Measurements from ENCODE around the gene CCDC85C. TPM values are rescaled to one million over a fixed set of nuclear protein-coding genes. Genes with fewer than 3 reads are reported as not detected.

The CCDC85C gene
- total RNA-seq, 1 experiment from 2014 or later, result 42.3 TPM

GRCh38 chr14:99461411-99462085 is 142.5 kb downstream of the CCDC85C start:
- no peak overlapping the region for H3K9ac ChIP-seq (ENCODE audit: low read length)
- peaks cover 5 to 29% of the 10 kb centered on the region in 2 experiments; a peak in 3 of 4 replicates for H3K36me3 ChIP-seq (ENCODE audit: control insufficient read depth in 1 of 2, insufficient read depth in 2 of 2, low read length in 2 of 2)
- H3K27me3 ChIP-seq (ENCODE audit: insufficient read depth, low read length), result no peaks in the 10 kb centered on the region
- no TSS peak for BruUV-seq (replicated peaks)
- no peak for ATAC-seq
- H4K20me1 ChIP-seq (ENCODE audit: insufficient read depth), result no peaks in the 10 kb centered on the region
- H3K79me2 ChIP-seq (ENCODE audit: insufficient read depth, low read length), result peaks cover 4% of the 10 kb centered on the region; the same call in 1 of the 2 replicates
- intact Hi-C loops (cut with micrococcal nuclease), result no loop called here
- H3K4me1 ChIP-seq (ENCODE audit: control insufficient read depth in 1 of 2, insufficient read depth in 2 of 2, low read length in 2 of 2), result 0 out of 4 replicates have a peak, but pooled peaks cover 0 to 4% of the 10 kb centered on the region in 2 experiments
- H3K27ac ChIP-seq (ENCODE audit: low read depth, low read length), result no peak overlapping the region
- no peak overlapping the region for H3K4me2 ChIP-seq (ENCODE audit: low read length)
- ChIA-PET POLR2A (no interaction called here), CTCF (no interaction called here), RAD21 (ENCODE audit: low non-redundant PET in 1 of 2, low total read pairs in 2 of 2, uncharacterized antibody in 2 of 2, unreplicated experiment in 2 of 2) (no interaction called here)
- H3K9me2 ChIP-seq (ENCODE audit: insufficient read depth), result no peaks in the 10 kb centered on the region
- no peaks in the 10 kb centered on the region for H3K9me3 ChIP-seq (ENCODE audit: control insufficient read depth in 1 of 2, insufficient read depth in 1 of 2, low read depth in 1 of 2, low read length in 2 of 2)
- no peak overlapping the region for H2AFZ ChIP-seq (ENCODE audit: low read depth, low read length, poor library complexity, severe bottlenecking)
- no peak overlapping the region for H3K4me3 ChIP-seq (replicated peaks in 1 of 2; ENCODE audit: low read depth in 1 of 2, low read length in 2 of 2)
- TF ChIP-seq FOSL1 (IDR thresholded peaks at IDR 0.05; ENCODE audit: low read depth), result no peak
- DNase-seq (ENCODE audit: low read depth, low spot score), result no peak

GRCh38 chr14:99460793-99461192 is 143.2 kb downstream of the CCDC85C start:
- ATAC-seq (0 out of 2 replicates have a peak, but pooled peaks have one; percentile 20), DNase-seq (ENCODE audit: low read depth, low spot score) (no peak)
- Histone ChIP-seq H3K27me3 (ENCODE audit: insufficient read depth, low read length) (no peaks in the 10 kb centered on the region), H3K27ac (ENCODE audit: low read depth, low read length) (no peak overlapping the region), H3K4me1 (ENCODE audit: control insufficient read depth in 1 of 2, insufficient read depth in 2 of 2, low read length in 2 of 2) (0 out of 4 replicates have a peak, but pooled peaks cover 0 to 4% of the 10 kb centered on the region in 2 experiments), H3K9me2 (ENCODE audit: insufficient read depth) (no peaks in the 10 kb centered on the region), H3K4me2 (ENCODE audit: low read length) (no peak overlapping the region), H2AFZ (ENCODE audit: low read depth, low read length, poor library complexity, severe bottlenecking) (no peak overlapping the region), H3K36me3 (ENCODE audit: control insufficient read depth in 1 of 2, insufficient read depth in 2 of 2, low read length in 2 of 2) (peaks cover 5 to 32% of the 10 kb centered on the region in 2 experiments; a peak in 3 of 4 replicates), H3K9me3 (ENCODE audit: control insufficient read depth in 1 of 2, insufficient read depth in 1 of 2, low read depth in 1 of 2, low read length in 2 of 2) (no peaks in the 10 kb centered on the region), H3K9ac (ENCODE audit: low read length) (no peak overlapping the region), H3K4me3 (replicated peaks in 1 of 2; ENCODE audit: low read depth in 1 of 2, low read length in 2 of 2) (no peak overlapping the region), H3K79me2 (ENCODE audit: insufficient read depth, low read length) (no peaks in the 10 kb centered on the region), H4K20me1 (ENCODE audit: insufficient read depth) (no peaks in the 10 kb centered on the region)
- ChIA-PET POLR2A (no interaction called here), CTCF (no interaction called here), RAD21 (ENCODE audit: low non-redundant PET in 1 of 2, low total read pairs in 2 of 2, uncharacterized antibody in 2 of 2, unreplicated experiment in 2 of 2) (no interaction called here)
- BruUV-seq (replicated peaks), result no TSS peak
- intact Hi-C loops (cut with micrococcal nuclease), result no loop called here
- TF ChIP-seq ZBTB33 (IDR thresholded peaks at IDR 0.05; ENCODE audit: extremely low read depth, insufficient replicate concordance, low read length) (no peak), SIN3A (IDR thresholded peaks at IDR 0.05; ENCODE audit: low read depth) (no peak), EZH2 (IDR thresholded peaks at IDR 0.05) (no peak), EZH2phosphoT487 (IDR thresholded peaks at IDR 0.05; ENCODE audit: borderline replicate concordance) (no peak), ZNF274 (IDR thresholded peaks at IDR 0.05; ENCODE audit: low read depth, low read length) (no peak), FOSL1 (IDR thresholded peaks at IDR 0.05; ENCODE audit: low read depth) (no peak), MAX (IDR thresholded peaks at IDR 0.05) (no peak), TCF7L2 (IDR thresholded peaks at IDR 0.05; ENCODE audit: borderline replicate concordance, extremely low read depth, insufficient read depth, insufficient read length) (no peak), ZFX (IDR thresholded peaks at IDR 0.05) (no peak), YY1 (IDR thresholded peaks at IDR 0.05; ENCODE audit: extremely low read depth, insufficient replicate concordance, low read depth, low read length) (no peak), JUND (IDR thresholded peaks at IDR 0.05) (no peak), ELF1 (IDR thresholded peaks at IDR 0.05; ENCODE audit: borderline replicate concordance, low read depth) (no peak)

Data from HCT116 (cell line).